Measurements from ENCODE around the gene TCF12. TPM values are rescaled to one million over a fixed set of nuclear protein-coding genes. Genes with fewer than 3 reads are reported as not detected.

Gene TCF12
- total and polyA plus RNA-seq, 11 donors, result 6.5 to 77.3 (median 43.5) TPM

DNA sequence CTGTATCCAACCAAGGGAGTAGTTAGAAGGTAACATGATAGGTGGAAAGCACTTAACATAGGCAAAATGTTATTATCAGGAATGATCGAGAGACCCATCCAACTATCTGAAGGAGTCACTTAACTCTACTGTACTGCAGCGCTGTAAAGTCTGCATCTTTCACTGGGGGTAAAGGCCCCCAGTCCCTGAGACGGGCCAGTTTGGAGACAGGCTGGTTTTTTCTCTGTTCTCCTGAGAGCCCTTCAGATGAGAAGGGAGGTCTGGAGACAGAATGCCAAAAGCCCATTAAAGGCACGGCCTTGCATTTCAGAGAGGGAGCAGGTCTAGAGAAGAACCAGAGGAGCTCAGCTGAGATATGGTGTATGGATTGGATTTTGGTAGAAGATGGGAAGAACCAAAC is 386.6 kb downstream of the TCF12 start:
- Histone ChIP-seq H3K27me3 (no peaks in the 10 kb centered on the region), H3K27ac (no peak overlapping the region), H3K4me1 (peaks cover 0 to 17% (median 8%) of the 10 kb centered on the region in 12 donors), H3K9me3 (no peaks in the 10 kb centered on the region), H3K36me3 (no peaks in the 10 kb centered on the region), H3K4me3 (no peak overlapping the region)
- intact Hi-C loops (cut with DNase I), result loop anchor here (5.0 to 10.0 kb wide), 10 partner anchors 88 to 813 kb away; partner anchors contain the start of gene TCF12 (in 3 of the 10)
- ATAC-seq (no peak), DNase-seq (no peak)
- TF ChIP-seq POLR2A (IDR thresholded peaks at IDR 0.05), result no peak
- TF ChIP-seq, protein P1, sequence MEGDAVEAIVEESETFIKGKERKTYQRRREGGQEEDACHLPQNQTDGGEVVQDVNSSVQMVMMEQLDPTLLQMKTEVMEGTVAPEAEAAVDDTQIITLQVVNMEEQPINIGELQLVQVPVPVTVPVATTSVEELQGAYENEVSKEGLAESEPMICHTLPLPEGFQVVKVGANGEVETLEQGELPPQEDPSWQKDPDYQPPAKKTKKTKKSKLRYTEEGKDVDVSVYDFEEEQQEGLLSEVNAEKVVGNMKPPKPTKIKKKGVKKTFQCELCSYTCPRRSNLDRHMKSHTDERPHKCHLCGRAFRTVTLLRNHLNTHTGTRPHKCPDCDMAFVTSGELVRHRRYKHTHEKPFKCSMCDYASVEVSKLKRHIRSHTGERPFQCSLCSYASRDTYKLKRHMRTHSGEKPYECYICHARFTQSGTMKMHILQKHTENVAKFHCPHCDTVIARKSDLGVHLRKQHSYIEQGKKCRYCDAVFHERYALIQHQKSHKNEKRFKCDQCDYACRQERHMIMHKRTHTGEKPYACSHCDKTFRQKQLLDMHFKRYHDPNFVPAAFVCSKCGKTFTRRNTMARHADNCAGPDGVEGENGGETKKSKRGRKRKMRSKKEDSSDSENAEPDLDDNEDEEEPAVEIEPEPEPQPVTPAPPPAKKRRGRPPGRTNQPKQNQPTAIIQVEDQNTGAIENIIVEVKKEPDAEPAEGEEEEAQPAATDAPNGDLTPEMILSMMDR (IDR thresholded peaks at IDR 0.05), result no peak
- 90 to 94% (median 91%) methylated on average over 4 of the region's 4 CpGs for WGBS, 4 donors

DNA sequence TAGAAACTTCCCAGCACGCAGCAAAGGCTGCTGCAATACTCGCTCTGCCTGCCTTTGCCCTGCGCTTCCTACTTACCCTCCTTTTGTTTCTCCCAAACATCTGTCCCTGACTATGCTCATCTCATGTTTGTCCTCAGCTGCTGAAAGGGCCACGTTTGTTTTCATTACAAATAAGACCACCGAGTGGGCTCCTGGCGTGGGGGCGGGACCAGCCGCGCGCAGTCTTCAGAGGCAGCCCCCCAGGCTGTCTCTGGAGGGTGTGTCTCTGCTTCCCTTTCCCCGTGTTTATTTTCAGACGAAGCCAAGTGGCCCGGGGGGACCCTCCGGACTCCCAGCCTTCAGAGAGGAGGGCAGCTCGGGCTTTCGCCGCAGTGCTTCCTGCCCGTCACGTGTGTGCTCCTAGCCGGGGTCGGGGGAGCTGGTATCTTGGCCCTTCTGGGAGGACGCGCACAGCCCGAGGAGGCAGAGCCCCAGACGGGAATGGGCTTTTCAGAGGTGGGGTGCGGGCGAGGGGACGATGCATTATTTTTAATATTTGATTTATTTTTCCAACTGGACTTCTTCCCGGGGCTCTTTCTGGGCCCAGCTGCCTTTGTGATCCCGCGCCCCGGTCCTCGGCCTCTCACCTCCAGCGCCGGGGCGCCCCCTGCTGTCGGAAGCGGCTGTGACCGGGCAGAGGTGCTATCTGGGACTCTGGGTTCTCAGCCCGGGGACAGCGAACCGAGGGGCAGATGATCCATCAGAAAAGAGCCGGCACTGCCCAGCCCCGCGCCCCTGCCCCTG is 387.9 kb downstream of the TCF12 start:
- ATAC-seq (peak; percentile 64 to 92 (median 88)), DNase-seq (peak; percentile 86 to 94 (median 87))
- no peak for TF ChIP-seq POLR2A (IDR thresholded peaks at IDR 0.05)
- TF ChIP-seq, protein P1 (IDR thresholded peaks at IDR 0.05), result peak; percentile 86 to 94 (median 90)
- H3K9me3 ChIP-seq, result no peaks in the 10 kb centered on the region
- peak overlapping the region; percentile 33 to 84 (median 63) for H3K4me3 ChIP-seq
- intact Hi-C loops (cut with DNase I), result loop anchor here (1.0 to 10.0 kb wide), 17 partner anchors 89 to 814 kb away; partner anchors contain the start of gene TCF12 (in 3 of the 10)
- no peaks in the 10 kb centered on the region for H3K36me3 ChIP-seq
- H3K27me3 ChIP-seq, result no peaks in the 10 kb centered on the region
- H3K4me1 ChIP-seq, result peaks cover 0 to 17% (median 8%) of the 10 kb centered on the region in 12 donors
- WGBS, 4 donors, result 2 to 3% (median 2%) methylated on average over 37 to 45 of the region's 45 CpGs
- peak overlapping the region in 7 of 12 donors; percentile 4 to 63 (median 30) for H3K27ac ChIP-seq

DNA sequence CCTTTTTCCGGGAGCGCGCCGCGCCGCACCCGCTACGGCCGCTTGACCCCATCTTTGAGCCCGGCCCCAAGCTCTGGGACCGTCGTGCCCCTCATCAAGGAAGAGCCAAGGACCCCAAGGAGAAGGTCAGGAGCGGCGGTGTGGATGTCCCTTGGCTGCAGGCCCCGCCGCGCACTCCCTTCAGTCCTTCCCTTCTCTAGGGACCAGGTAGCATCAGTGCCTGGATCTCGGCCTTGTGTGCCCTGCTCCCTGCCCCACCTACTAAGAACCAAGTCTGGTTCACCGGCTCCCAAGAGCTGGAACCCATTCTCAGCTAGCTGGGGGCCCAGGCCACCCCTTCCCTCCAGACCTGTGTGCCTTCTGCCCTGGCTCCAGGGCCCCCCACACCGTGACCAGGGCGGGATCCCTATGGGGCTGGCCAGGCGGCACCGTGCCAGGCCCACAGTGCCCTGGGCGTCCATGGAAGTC is 388.5 kb downstream of the TCF12 start:
- TF ChIP-seq POLR2A (IDR thresholded peaks at IDR 0.05), result no peak
- TF ChIP-seq, protein P1 (IDR thresholded peaks at IDR 0.05), result peak in 3 of 12 donors; percentile 4 to 14 (median 5)
- Histone ChIP-seq H3K4me1 (peaks cover 0 to 17% (median 8%) of the 10 kb centered on the region in 12 donors), H3K36me3 (no peaks in the 10 kb centered on the region), H3K4me3 (peak overlapping the region; percentile 33 to 84 (median 63)), H3K27ac (peak overlapping the region in 2 of 12 donors; percentile 31 to 63), H3K9me3 (no peaks in the 10 kb centered on the region), H3K27me3 (no peaks in the 10 kb centered on the region)
- peak in 3 of 4 donors; percentile 10 to 20 (median 17) for ATAC-seq
- peak in 1 of 5 donors; percentile 51 for DNase-seq
- intact Hi-C loops (cut with DNase I), result loop anchor here (1.0 to 10.0 kb wide), 17 partner anchors 90 to 815 kb away; partner anchors contain the start of gene TCF12 (in 3 of the 10)
- 23 to 71% (median 40%) methylated on average over 5 to 24 of the region's 24 CpGs for whole genome bisulfite sequencing, 4 donors
